ENCODE measurements around the gene TEAD4. TPM values are rescaled to one million over a fixed set of nuclear protein-coding genes. Genes with fewer than 3 reads are reported as not detected.

Gene TEAD4
- total and polyA plus RNA-seq, 2 experiments from 2014 or later: 68.1 to 145 TPM

DNA sequence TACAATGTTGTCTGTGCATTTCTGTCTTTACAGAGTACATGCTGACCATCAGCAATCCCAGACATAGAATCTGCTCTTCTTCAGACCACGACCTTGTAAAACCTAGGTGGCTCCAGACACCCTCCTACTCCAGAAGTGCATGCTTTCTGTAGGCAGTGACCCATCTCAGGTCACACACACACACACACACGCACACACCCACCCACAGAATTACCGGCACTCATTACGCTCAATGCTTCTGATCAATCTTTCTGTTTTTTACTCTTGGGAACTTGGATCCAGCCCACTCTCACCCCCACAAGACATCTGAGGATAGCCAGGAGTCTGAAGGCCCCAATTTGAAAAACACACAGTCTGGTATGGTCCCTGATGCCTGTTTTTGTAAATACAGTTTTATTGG lies 110.5 kb downstream of the TEAD4 start (continued):
- TF ChIP-seq, protein P1, sequence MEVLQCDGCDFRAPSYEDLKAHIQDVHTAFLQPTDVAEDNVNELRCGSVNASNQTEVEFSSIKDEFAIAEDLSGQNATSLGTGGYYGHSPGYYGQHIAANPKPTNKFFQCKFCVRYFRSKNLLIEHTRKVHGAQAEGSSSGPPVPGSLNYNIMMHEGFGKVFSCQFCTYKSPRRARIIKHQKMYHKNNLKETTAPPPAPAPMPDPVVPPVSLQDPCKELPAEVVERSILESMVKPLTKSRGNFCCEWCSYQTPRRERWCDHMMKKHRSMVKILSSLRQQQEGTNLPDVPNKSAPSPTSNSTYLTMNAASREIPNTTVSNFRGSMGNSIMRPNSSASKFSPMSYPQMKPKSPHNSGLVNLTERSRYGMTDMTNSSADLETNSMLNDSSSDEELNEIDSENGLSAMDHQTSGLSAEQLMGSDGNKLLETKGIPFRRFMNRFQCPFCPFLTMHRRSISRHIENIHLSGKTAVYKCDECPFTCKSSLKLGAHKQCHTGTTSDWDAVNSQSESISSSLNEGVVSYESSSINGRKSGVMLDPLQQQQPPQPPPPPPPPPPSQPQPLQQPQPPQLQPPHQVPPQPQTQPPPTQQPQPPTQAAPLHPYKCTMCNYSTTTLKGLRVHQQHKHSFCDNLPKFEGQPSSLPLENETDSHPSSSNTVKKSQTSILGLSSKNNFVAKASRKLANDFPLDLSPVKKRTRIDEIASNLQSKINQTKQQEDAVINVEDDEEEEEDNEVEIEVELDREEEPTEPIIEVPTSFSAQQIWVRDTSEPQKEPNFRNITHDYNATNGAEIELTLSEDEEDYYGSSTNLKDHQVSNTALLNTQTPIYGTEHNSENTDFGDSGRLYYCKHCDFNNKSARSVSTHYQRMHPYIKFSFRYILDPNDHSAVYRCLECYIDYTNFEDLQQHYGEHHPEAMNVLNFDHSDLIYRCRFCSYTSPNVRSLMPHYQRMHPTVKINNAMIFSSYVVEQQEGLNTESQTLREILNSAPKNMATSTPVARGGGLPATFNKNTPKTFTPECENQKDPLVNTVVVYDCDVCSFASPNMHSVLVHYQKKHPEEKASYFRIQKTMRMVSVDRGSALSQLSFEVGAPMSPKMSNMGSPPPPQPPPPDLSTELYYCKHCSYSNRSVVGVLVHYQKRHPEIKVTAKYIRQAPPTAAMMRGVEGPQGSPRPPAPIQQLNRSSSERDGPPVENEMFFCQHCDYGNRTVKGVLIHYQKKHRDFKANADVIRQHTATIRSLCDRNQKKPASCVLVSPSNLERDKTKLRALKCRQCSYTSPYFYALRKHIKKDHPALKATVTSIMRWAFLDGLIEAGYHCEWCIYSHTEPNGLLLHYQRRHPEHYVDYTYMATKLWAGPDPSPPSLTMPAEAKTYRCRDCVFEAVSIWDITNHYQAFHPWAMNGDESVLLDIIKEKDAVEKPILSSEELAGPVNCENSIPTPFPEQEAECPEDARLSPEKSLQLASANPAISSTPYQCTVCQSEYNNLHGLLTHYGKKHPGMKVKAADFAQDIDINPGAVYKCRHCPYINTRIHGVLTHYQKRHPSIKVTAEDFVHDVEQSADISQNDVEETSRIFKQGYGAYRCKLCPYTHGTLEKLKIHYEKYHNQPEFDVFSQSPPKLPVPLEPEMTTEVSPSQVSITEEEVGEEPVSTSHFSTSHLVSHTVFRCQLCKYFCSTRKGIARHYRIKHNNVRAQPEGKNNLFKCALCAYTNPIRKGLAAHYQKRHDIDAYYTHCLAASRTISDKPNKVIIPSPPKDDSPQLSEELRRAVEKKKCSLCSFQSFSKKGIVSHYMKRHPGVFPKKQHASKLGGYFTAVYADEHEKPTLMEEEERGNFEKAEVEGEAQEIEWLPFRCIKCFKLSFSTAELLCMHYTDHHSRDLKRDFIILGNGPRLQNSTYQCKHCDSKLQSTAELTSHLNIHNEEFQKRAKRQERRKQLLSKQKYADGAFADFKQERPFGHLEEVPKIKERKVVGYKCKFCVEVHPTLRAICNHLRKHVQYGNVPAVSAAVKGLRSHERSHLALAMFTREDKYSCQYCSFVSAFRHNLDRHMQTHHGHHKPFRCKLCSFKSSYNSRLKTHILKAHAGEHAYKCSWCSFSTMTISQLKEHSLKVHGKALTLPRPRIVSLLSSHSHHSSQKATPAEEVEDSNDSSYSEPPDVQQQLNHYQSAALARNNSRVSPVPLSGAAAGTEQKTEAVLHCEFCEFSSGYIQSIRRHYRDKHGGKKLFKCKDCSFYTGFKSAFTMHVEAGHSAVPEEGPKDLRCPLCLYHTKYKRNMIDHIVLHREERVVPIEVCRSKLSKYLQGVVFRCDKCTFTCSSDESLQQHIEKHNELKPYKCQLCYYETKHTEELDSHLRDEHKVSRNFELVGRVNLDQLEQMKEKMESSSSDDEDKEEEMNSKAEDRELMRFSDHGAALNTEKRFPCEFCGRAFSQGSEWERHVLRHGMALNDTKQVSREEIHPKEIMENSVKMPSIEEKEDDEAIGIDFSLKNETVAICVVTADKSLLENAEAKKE (CRISPR knock-in tag; IDR thresholded peaks at IDR 0.05): no peak
- no peak for TF ChIP-seq NANOG (IDR thresholded peaks at IDR 0.05; ENCODE audit: borderline replicate concordance)
- no peak for TF ChIP-seq ZNF114 (CRISPR knock-in tag; IDR thresholded peaks at IDR 0.05)
- TF ChIP-seq, protein P2, sequence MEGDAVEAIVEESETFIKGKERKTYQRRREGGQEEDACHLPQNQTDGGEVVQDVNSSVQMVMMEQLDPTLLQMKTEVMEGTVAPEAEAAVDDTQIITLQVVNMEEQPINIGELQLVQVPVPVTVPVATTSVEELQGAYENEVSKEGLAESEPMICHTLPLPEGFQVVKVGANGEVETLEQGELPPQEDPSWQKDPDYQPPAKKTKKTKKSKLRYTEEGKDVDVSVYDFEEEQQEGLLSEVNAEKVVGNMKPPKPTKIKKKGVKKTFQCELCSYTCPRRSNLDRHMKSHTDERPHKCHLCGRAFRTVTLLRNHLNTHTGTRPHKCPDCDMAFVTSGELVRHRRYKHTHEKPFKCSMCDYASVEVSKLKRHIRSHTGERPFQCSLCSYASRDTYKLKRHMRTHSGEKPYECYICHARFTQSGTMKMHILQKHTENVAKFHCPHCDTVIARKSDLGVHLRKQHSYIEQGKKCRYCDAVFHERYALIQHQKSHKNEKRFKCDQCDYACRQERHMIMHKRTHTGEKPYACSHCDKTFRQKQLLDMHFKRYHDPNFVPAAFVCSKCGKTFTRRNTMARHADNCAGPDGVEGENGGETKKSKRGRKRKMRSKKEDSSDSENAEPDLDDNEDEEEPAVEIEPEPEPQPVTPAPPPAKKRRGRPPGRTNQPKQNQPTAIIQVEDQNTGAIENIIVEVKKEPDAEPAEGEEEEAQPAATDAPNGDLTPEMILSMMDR (conservative IDR thresholded peaks at IDR 0.05; ENCODE audit: low read depth in 2 of 2): no peak
- no peak for TF ChIP-seq JUNB (IDR thresholded peaks at IDR 0.05; ENCODE audit: unreplicated experiment)
- TF ChIP-seq ZNF331 (CRISPR knock-in tag; IDR thresholded peaks at IDR 0.05; ENCODE audit: low read depth): no peak
- TF ChIP-seq, protein P3, sequence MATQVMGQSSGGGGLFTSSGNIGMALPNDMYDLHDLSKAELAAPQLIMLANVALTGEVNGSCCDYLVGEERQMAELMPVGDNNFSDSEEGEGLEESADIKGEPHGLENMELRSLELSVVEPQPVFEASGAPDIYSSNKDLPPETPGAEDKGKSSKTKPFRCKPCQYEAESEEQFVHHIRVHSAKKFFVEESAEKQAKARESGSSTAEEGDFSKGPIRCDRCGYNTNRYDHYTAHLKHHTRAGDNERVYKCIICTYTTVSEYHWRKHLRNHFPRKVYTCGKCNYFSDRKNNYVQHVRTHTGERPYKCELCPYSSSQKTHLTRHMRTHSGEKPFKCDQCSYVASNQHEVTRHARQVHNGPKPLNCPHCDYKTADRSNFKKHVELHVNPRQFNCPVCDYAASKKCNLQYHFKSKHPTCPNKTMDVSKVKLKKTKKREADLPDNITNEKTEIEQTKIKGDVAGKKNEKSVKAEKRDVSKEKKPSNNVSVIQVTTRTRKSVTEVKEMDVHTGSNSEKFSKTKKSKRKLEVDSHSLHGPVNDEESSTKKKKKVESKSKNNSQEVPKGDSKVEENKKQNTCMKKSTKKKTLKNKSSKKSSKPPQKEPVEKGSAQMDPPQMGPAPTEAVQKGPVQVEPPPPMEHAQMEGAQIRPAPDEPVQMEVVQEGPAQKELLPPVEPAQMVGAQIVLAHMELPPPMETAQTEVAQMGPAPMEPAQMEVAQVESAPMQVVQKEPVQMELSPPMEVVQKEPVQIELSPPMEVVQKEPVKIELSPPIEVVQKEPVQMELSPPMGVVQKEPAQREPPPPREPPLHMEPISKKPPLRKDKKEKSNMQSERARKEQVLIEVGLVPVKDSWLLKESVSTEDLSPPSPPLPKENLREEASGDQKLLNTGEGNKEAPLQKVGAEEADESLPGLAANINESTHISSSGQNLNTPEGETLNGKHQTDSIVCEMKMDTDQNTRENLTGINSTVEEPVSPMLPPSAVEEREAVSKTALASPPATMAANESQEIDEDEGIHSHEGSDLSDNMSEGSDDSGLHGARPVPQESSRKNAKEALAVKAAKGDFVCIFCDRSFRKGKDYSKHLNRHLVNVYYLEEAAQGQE (IDR thresholded peaks at IDR 0.05; ENCODE audit: unreplicated experiment): no peak
- TF ChIP-seq, protein P4, sequence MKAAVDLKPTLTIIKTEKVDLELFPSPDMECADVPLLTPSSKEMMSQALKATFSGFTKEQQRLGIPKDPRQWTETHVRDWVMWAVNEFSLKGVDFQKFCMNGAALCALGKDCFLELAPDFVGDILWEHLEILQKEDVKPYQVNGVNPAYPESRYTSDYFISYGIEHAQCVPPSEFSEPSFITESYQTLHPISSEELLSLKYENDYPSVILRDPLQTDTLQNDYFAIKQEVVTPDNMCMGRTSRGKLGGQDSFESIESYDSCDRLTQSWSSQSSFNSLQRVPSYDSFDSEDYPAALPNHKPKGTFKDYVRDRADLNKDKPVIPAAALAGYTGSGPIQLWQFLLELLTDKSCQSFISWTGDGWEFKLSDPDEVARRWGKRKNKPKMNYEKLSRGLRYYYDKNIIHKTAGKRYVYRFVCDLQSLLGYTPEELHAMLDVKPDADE (IDR thresholded peaks at IDR 0.05): no peak
- no peak for TF ChIP-seq EZH2phosphoT487 (IDR thresholded peaks at IDR 0.05; ENCODE audit: unreplicated experiment)
